Stimulated activated CD8-positive, alpha-beta memory T cell treated with anti-CD3 and anti-CD28 coated beads, Interleukin-2, amount 100 ng/mL, for 1 hour (primary cell): ENCODE results near the gene NSUN2.
"Not testable (repeated sequence)": the region's sequence is repeated elsewhere in the genome, so short reads cannot be mapped to it uniquely, and the experiment has no call there.

Source experiments
- DNase-seq, 2 donors: peaks; one replicate each; pipeline ENCODE4 v3.0.0-alpha.2; 2020; ENCODE audit warnings: low read depth in 2 of 2

NSUN2 gene

GRCh38 chr5:6583049-6583880 is 49.6 kb downstream of the NSUN2 start:
- DNase-seq: no peak

- no peak for DNase-seq
Observed at GRCh38 chr5:6582507-6583048, 50.3 kb downstream of the NSUN2 start.

- DNase-seq: no peak
Observed at GRCh38 chr5:6581559-6582426, 51.1 kb downstream of the NSUN2 start.

GRCh38 chr5:6581090-6581489 is 51.8 kb downstream of the NSUN2 start:
- no peak for DNase-seq

GRCh38 chr5:6579535-6579934 is 53.3 kb downstream of the NSUN2 start:
- DNase-seq: no peak

GRCh38 chr5:6578676-6579343 is 54.0 kb downstream of the NSUN2 start:
- DNase-seq: no peak

- DNase-seq: no peak
Observed at GRCh38 chr5:6576861-6577501, 55.9 kb downstream of the NSUN2 start.

GRCh38 chr5:6574537-6575245 is 58.2 kb downstream of the NSUN2 start:
- DNase-seq: no peak

GRCh38 chr5:6574111-6574510 is 58.7 kb downstream of the NSUN2 start:
- no peak for DNase-seq

GRCh38 chr5:6573651-6574101 is 59.2 kb downstream of the NSUN2 start:
- DNase-seq: no peak

GRCh38 chr5:6572825-6573380 is 59.9 kb downstream of the NSUN2 start:
- DNase-seq: no peak

- no peak for DNase-seq
Observed at GRCh38 chr5:6572086-6572824, 60.6 kb downstream of the NSUN2 start.

- not testable (repeated sequence) for DNase-seq
Observed at GRCh38 chr5:6571607-6572006, 61.2 kb downstream of the NSUN2 start.

GRCh38 chr5:6570530-6570929 is 62.3 kb downstream of the NSUN2 start:
- DNase-seq: no peak

GRCh38 chr5:6568889-6569288 is 64.0 kb downstream of the NSUN2 start:
- no peak for DNase-seq

- no peak for DNase-seq
Observed at GRCh38 chr5:6568383-6568782, 64.5 kb downstream of the NSUN2 start.

- no peak for DNase-seq
Observed at GRCh38 chr5:6567835-6568234, 65.0 kb downstream of the NSUN2 start.

- no peak for DNase-seq
Observed at GRCh38 chr5:6567068-6567467, 65.8 kb downstream of the NSUN2 start.

GRCh38 chr5:6565492-6565891 is 67.4 kb downstream of the NSUN2 start:
- DNase-seq: no peak
